Ishikawa (cell line): ENCODE results near the gene INPP5E.

Experiments used
- CEBPB ChIP-seq: IDR thresholded peaks from 2 replicates; pipeline ENCODE4 v1.6.1; 2012
- CREB1 ChIP-seq: IDR thresholded peaks from 2 replicates; pipeline ENCODE4 v1.6.1; 2012; ENCODE audit warnings: low read depth
- EGR1 ChIP-seq: IDR thresholded peaks from 2 replicates; pipeline ENCODE4 v1.6.1; 2012
- EP300 ChIP-seq: IDR thresholded peaks from 2 replicates; pipeline ENCODE4 v1.6.1; 2012; ENCODE audit warnings: borderline replicate concordance
- FOXM1 ChIP-seq: IDR thresholded peaks from 2 replicates; pipeline ENCODE4 v1.6.1; 2012; ENCODE audit warnings: low read depth, borderline replicate concordance
- NFIC ChIP-seq: IDR thresholded peaks from 2 replicates; pipeline ENCODE4 v1.6.1; 2012
- RAD21 ChIP-seq: IDR thresholded peaks from 2 replicates; pipeline ENCODE4 v1.6.1; 2012; ENCODE audit warnings: low read depth
- REST ChIP-seq: IDR thresholded peaks from 2 replicates; pipeline ENCODE4 v1.6.1; 2012; ENCODE audit warnings: low read depth, mild to moderate bottlenecking
- TAF1 ChIP-seq: IDR thresholded peaks from 2 replicates; pipeline ENCODE4 v1.6.1; 2012; ENCODE audit warnings: low read depth, mild to moderate bottlenecking
- TCF12 ChIP-seq: IDR thresholded peaks from 2 replicates; pipeline ENCODE4 v1.6.1; 2012; ENCODE audit warnings: low read depth
- TEAD4 ChIP-seq: IDR thresholded peaks from 2 replicates; pipeline ENCODE4 v1.6.1; 2012
- YY1 ChIP-seq: IDR thresholded peaks from 2 replicates; pipeline ENCODE4 v1.6.1; 2012; ENCODE audit warnings: low read depth
- TF ChIP-seq, protein P1 (sequence below): IDR thresholded peaks from 2 replicates; pipeline ENCODE4 v1.6.1; 2012
- TF ChIP-seq, protein P2 (sequence below): IDR thresholded peaks from 2 replicates; pipeline ENCODE4 v1.6.1; 2012

GRCh38 chr9:136442265-136442664 is 2.6 kb upstream of the INPP5E start:
- no peak for TF ChIP-seq REST
- no peak for TF ChIP-seq EP300
- no peak for TF ChIP-seq NFIC
- no peak for TF ChIP-seq YY1
- TF ChIP-seq CEBPB, result no peak
- TF ChIP-seq FOXM1, result no peak
- no peak for TF ChIP-seq RAD21
- TF ChIP-seq, protein P1, sequence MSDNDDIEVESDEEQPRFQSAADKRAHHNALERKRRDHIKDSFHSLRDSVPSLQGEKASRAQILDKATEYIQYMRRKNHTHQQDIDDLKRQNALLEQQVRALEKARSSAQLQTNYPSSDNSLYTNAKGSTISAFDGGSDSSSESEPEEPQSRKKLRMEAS, result no peak
- TF ChIP-seq TAF1, result no peak
- TF ChIP-seq TEAD4, result no peak
- no peak for TF ChIP-seq EGR1
- TF ChIP-seq, protein P2, sequence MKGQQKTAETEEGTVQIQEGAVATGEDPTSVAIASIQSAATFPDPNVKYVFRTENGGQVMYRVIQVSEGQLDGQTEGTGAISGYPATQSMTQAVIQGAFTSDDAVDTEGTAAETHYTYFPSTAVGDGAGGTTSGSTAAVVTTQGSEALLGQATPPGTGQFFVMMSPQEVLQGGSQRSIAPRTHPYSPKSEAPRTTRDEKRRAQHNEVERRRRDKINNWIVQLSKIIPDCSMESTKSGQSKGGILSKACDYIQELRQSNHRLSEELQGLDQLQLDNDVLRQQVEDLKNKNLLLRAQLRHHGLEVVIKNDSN, result no peak
- TF ChIP-seq CREB1, result no peak
- no peak for TF ChIP-seq TCF12
